Panc1 (cell line): Measurements from ENCODE around the gene SLC4A5.

ENCODE experiments used
- CTCF ChIP-seq: fragments of 450-650 bp; IDR thresholded peaks from 2 replicates; pipeline ENCODE4 v1.5.1; 2017; ENCODE audit warnings: mild to moderate bottlenecking
- POLR2AphosphoS5 ChIP-seq: IDR thresholded peaks from 2 replicates; pipeline ENCODE4 v1.6.1; 2012; ENCODE audit warnings: mild to moderate bottlenecking, low read depth, low read length, moderate library complexity
- SIN3A ChIP-seq: IDR thresholded peaks from 2 replicates; pipeline ENCODE4 v1.6.1; 2012; ENCODE audit warnings: low read depth, mild to moderate bottlenecking, low read length, moderate library complexity, borderline replicate concordance; ENCODE audit not compliant: insufficient read depth
- TCF7L2 ChIP-seq: IDR thresholded peaks from 2 replicates; pipeline ENCODE4 v1.6.1; 2011; ENCODE audit warnings: mild to moderate bottlenecking, low read depth, low read length, inconsistent platforms
- TF ChIP-seq, protein P1 (sequence below), 2 experiments: IDR thresholded peaks; 2 replicates each; pipeline ENCODE4 v1.6.1; 2011 to 2012; ENCODE audit warnings: low read depth in 2 of 2, control low read depth in 1 of 2, low read length in 1 of 2, mild to moderate bottlenecking in 1 of 2, moderate library complexity in 1 of 2; ENCODE audit not compliant: insufficient read depth in 1 of 2

GRCh38 chr2:74261204-74261864 lies 81.9 kb downstream of the SLC4A5 start:
- TF ChIP-seq, protein P1, sequence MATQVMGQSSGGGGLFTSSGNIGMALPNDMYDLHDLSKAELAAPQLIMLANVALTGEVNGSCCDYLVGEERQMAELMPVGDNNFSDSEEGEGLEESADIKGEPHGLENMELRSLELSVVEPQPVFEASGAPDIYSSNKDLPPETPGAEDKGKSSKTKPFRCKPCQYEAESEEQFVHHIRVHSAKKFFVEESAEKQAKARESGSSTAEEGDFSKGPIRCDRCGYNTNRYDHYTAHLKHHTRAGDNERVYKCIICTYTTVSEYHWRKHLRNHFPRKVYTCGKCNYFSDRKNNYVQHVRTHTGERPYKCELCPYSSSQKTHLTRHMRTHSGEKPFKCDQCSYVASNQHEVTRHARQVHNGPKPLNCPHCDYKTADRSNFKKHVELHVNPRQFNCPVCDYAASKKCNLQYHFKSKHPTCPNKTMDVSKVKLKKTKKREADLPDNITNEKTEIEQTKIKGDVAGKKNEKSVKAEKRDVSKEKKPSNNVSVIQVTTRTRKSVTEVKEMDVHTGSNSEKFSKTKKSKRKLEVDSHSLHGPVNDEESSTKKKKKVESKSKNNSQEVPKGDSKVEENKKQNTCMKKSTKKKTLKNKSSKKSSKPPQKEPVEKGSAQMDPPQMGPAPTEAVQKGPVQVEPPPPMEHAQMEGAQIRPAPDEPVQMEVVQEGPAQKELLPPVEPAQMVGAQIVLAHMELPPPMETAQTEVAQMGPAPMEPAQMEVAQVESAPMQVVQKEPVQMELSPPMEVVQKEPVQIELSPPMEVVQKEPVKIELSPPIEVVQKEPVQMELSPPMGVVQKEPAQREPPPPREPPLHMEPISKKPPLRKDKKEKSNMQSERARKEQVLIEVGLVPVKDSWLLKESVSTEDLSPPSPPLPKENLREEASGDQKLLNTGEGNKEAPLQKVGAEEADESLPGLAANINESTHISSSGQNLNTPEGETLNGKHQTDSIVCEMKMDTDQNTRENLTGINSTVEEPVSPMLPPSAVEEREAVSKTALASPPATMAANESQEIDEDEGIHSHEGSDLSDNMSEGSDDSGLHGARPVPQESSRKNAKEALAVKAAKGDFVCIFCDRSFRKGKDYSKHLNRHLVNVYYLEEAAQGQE (IDR thresholded peaks at IDR 0.05; ENCODE audit: insufficient read depth in 1 of 2, low read depth in 2 of 2, low read length in 1 of 2), result no peak
- TF ChIP-seq SIN3A (no peak), CTCF (peak; percentile 82), POLR2AphosphoS5 (no peak), TCF7L2 (no peak)
